Neural progenitor cell (in vitro differentiated cells): ENCODE measurements around the gene ZC3H4.

Source experiments
- CTCF ChIP-seq: fragments of 200-600 bp; sonication (generic); IDR thresholded peaks from 2 replicates; pipeline ENCODE4 v1.5.1; 2017; ENCODE audit warnings: antibody characterized with exemption, mild to moderate bottlenecking
- EZH2 ChIP-seq: fragments of 200-600 bp; sonication (generic); IDR thresholded peaks from 2 replicates; pipeline ENCODE4 v1.6.1; 2017; ENCODE audit warnings: antibody characterized with exemption, mild to moderate bottlenecking, moderate library complexity

- no peak for TF ChIP-seq CTCF
- TF ChIP-seq EZH2, result no peak
These were observed 48.3 kb downstream of the ZC3H4 start for GRCh38 chr19:47065242-47065641.
